Liver (tissue), 9 donors: ENCODE measurements around the gene CREB5. TPM values are rescaled to one million over a fixed set of nuclear protein-coding genes. Genes with fewer than 3 reads are reported as not detected.

Experiments
- DNase-seq: peaks from one replicate; pipeline ENCODE4 v3.0.0-alpha.2; 2017; ENCODE audit warnings: low spot score
- H3K27ac ChIP-seq, 2 donors: one replicate each; pipeline ENCODE4 v1.7.0; 2013; ENCODE audit warnings: inconsistent platforms in 2 of 2, low read length in 2 of 2, control low read depth in 1 of 2, low read depth in 1 of 2, mild to moderate bottlenecking in 1 of 2
- H3K27me3 ChIP-seq, 4 donors: one replicate each; pipeline versions ENCODE4 v1.6.1 to v1.7.0; 2013; ENCODE audit warnings: low read length in 3 of 4, inconsistent platforms in 1 of 4, mild to moderate bottlenecking in 1 of 4, moderate library complexity in 1 of 4; ENCODE audit not compliant: control insufficient read depth in 4 of 4, insufficient read depth in 4 of 4
- H3K36me3 ChIP-seq, 4 donors: one replicate each; pipeline versions ENCODE4 v1.6.1 to v1.7.0; 2013; ENCODE audit warnings: low read length in 3 of 4, mild to moderate bottlenecking in 3 of 4, low read depth in 1 of 4, moderate library complexity in 1 of 4; ENCODE audit not compliant: control insufficient read depth in 4 of 4, insufficient read depth in 3 of 4
- H3K4me1 ChIP-seq, 4 donors: one replicate each; pipeline versions ENCODE4 v1.6.1 to v1.7.0; 2013; ENCODE audit warnings: low read length in 3 of 4, mild to moderate bottlenecking in 3 of 4, moderate library complexity in 1 of 4; ENCODE audit not compliant: control insufficient read depth in 4 of 4, insufficient read depth in 4 of 4
- H3K4me3 ChIP-seq, 3 donors: one replicate each; pipeline versions ENCODE4 v1.6.1 to v1.7.0; 2013; ENCODE audit warnings: low read length in 3 of 3, control low read depth in 1 of 3, low read depth in 1 of 3, mild to moderate bottlenecking in 1 of 3
- H3K9ac ChIP-seq, 2 donors: one replicate each; pipeline ENCODE4 v1.7.0; 2013; ENCODE audit warnings: low read length in 2 of 2, mild to moderate bottlenecking in 2 of 2, moderate library complexity in 2 of 2, control low read depth in 1 of 2, low read depth in 1 of 2
- H3K9me3 ChIP-seq, 4 donors: one replicate each; pipeline versions ENCODE4 v1.6.1 to v1.7.0; 2013; ENCODE audit warnings: low read length in 3 of 4; ENCODE audit not compliant: control insufficient read depth in 4 of 4
- ATF3 ChIP-seq: IDR thresholded peaks from 2 replicates; pipeline ENCODE4 v1.6.1; 2016; ENCODE audit warnings: antibody characterized with exemption
- CTCF ChIP-seq: fragments of 150-350 bp; IDR thresholded peaks from 2 replicates; pipeline ENCODE4 v1.5.1; 2017; ENCODE audit warnings: improper control_type of control experiment, low read depth, low read length; ENCODE audit not compliant: missing input control
- EGR1 ChIP-seq, 2 donors: IDR thresholded peaks; 2 replicates each; pipeline ENCODE4 v1.6.1; 2016 to 2018; ENCODE audit warnings: antibody characterized with exemption in 2 of 2, low read depth in 2 of 2
- FOXA1 ChIP-seq: IDR thresholded peaks from 2 replicates; pipeline ENCODE4 v1.6.1; 2016; ENCODE audit warnings: antibody characterized with exemption
- FOXA2 ChIP-seq: IDR thresholded peaks from 2 replicates; pipeline ENCODE4 v1.6.1; 2016; ENCODE audit warnings: antibody characterized with exemption
- GABPA ChIP-seq, 2 donors: IDR thresholded peaks in 1 of 2; conservative IDR thresholded peaks in 1 of 2; 2 replicates each; pipeline ENCODE4 v1.6.1; 2016; ENCODE audit warnings: antibody characterized with exemption in 2 of 2, mild to moderate bottlenecking in 1 of 2, moderate library complexity in 1 of 2
- HNF4A ChIP-seq, 2 donors: conservative IDR thresholded peaks; 2 replicates each; pipeline ENCODE4 v1.6.1; 2016; ENCODE audit warnings: antibody characterized with exemption in 2 of 2, mild to moderate bottlenecking in 2 of 2
- NR2F2 ChIP-seq: IDR thresholded peaks from 2 replicates; pipeline ENCODE4 v1.6.1; 2016; ENCODE audit warnings: antibody characterized with exemption
- RAD21 ChIP-seq, 2 donors: IDR thresholded peaks; 2 replicates each; pipeline ENCODE4 v1.6.1; 2016; ENCODE audit warnings: antibody characterized with exemption in 2 of 2, mild to moderate bottlenecking in 2 of 2
- REST ChIP-seq: IDR thresholded peaks from 2 replicates; pipeline ENCODE4 v1.6.1; 2016; ENCODE audit warnings: antibody characterized with exemption, mild to moderate bottlenecking
- TAF1 ChIP-seq: conservative IDR thresholded peaks from 2 replicates; pipeline ENCODE4 v1.6.1; 2016; ENCODE audit warnings: antibody characterized with exemption, mild to moderate bottlenecking
- YY1 ChIP-seq: IDR thresholded peaks from 2 replicates; pipeline ENCODE4 v1.6.1; 2016; ENCODE audit warnings: antibody characterized with exemption, mild to moderate bottlenecking
- ZBTB33 ChIP-seq: IDR thresholded peaks from 2 replicates; pipeline ENCODE4 v1.6.1; 2016; ENCODE audit warnings: antibody characterized with exemption
- WGBS: extraction: QIAGEN DNeasy Blood & Tissue Kit; methylation state at CpG from one replicate; pipeline ENCODE4 v1.1.7; 2013; 5-methylcytosine and 5-hydroxymethylcytosine counted together
- polyA plus RNA-seq, 2 donors: library from polyadenylated mRNA; stranded (reverse) in 1 of 2; unstranded in 1 of 2; fragments of 200-250 nt in 1 of 2; fragments of >200 nt in 1 of 2; fragmentation: Nextera tagmentation in 1 of 2; extraction: Ambion mirVana in 1 of 2; gene quantifications; one replicate each; pipeline versions ENCODE4 v1.2.1 to v1.2.3, GENCODE V29; 2013 to 2015
- total RNA-seq, 2 donors: library from RNA; depleted of rRNA; stranded (reverse); fragments of >200 nt; gene quantifications; one replicate each; pipeline ENCODE4 v1.2.3, GENCODE V29; 2014
- donor health status: healthy.
- donor health status: healthy.
- donor health status: healthy.
- donor health status: healthy.
- donor health status: healthy.

CREB5 gene
- total and polyA plus RNA-seq, 4 donors: 0.25 to 0.92 (median 0.67) TPM

- no peak for DNase-seq
Measured at GRCh38 chr7:28747404-28747803, 335.1 kb downstream of the CREB5 start.

GRCh38 chr7:28747854-28748253 is 335.5 kb downstream of the CREB5 start:
- Histone ChIP-seq H3K27me3 (no peaks in the 10 kb centered on the region), H3K9ac (no peak overlapping the region), H3K27ac (no peak overlapping the region), H3K36me3 (no peaks in the 10 kb centered on the region), H3K9me3 (no peaks in the 10 kb centered on the region), H3K4me1 (no peaks in the 10 kb centered on the region), H3K4me3 (no peak overlapping the region)
- WGBS: 79% methylated on average over 3 of the region's 3 CpGs
- no peak for DNase-seq
- TF ChIP-seq GABPA (IDR thresholded peaks at IDR 0.05 in 1 of 2, conservative IDR thresholded peaks at IDR 0.05 in 1 of 2) (no peak), CTCF (no peak), NR2F2 (no peak), ATF3 (no peak), REST (no peak), RAD21 (IDR thresholded peaks at IDR 0.05) (no peak), ZBTB33 (no peak)

More at GRCh38 chr7:28747404-28747803, 335.1 kb downstream of the CREB5 start:
- 64% methylated on average over 5 of the region's 5 CpGs for WGBS
- no peak overlapping the region for H3K4me3 ChIP-seq
- H3K27me3 ChIP-seq: no peaks in the 10 kb centered on the region
- H3K4me1 ChIP-seq: no peaks in the 10 kb centered on the region
- no peaks in the 10 kb centered on the region for H3K36me3 ChIP-seq
- H3K27ac ChIP-seq: no peak overlapping the region
- no peak overlapping the region for H3K9ac ChIP-seq
- H3K9me3 ChIP-seq: no peaks in the 10 kb centered on the region
- TF ChIP-seq TAF1: no peak
- TF ChIP-seq REST: no peak
- no peak for TF ChIP-seq NR2F2
- no peak for TF ChIP-seq EGR1 (IDR thresholded peaks at IDR 0.05; ENCODE audit: low read depth in 2 of 2)
- TF ChIP-seq RAD21 (IDR thresholded peaks at IDR 0.05): no peak
- no peak for TF ChIP-seq FOXA1
- TF ChIP-seq FOXA2: no peak
- no peak for TF ChIP-seq HNF4A (conservative IDR thresholded peaks at IDR 0.05)
- no peak for TF ChIP-seq ZBTB33
- TF ChIP-seq YY1: no peak
